Common myeloid progenitor, CD34-positive (primary cell): ENCODE results near the gene UBA3.

Experiments
- CTCF ChIA-PET: fragments of 350-600 bp; sonication (Branson Sonifier 250); formaldehyde crosslinking; loops from one replicate; lab custom pipeline; 2021; ENCODE audit warnings: antibody characterized with exemption; lab: Charles Lee
- POLR2A ChIA-PET: fragments of 350-600 bp; sonication (Branson Sonifier 250); formaldehyde crosslinking; loops from one replicate; lab custom pipeline; 2021; ENCODE audit warnings: antibody characterized with exemption; lab: Charles Lee
- DNase-seq, 3 donors: peaks; one replicate each; pipeline versions ENCODE4 v3.0.0 to v3.0.0-alpha.2; 2013
- H3K27ac ChIP-seq, 2 experiments: 1 replicate in 1 of 2; 2 replicates in 1 of 2; pipeline ENCODE4 v1.7.0; 2013; ENCODE audit warnings: inconsistent platforms in 2 of 2, low read length in 2 of 2, mild to moderate bottlenecking in 2 of 2, low read depth in 1 of 2, moderate library complexity in 1 of 2; ENCODE audit not compliant: severe bottlenecking in 2 of 2, insufficient read depth in 1 of 2, poor library complexity in 1 of 2
- H3K27me3 ChIP-seq, 5 experiments: replicated peaks in 2 of 5; 1 replicate in 3 of 5; 2 replicates in 2 of 5; pipeline versions ENCODE4 v1.6.1 to v1.7.0; 2013; ENCODE audit warnings: low read length in 4 of 5, mild to moderate bottlenecking in 2 of 5, moderate library complexity in 2 of 5, inconsistent platforms in 1 of 5; ENCODE audit not compliant: insufficient read depth in 5 of 5, control insufficient read depth in 4 of 5
- H3K36me3 ChIP-seq, 4 experiments: 1 replicate in 2 of 4; 2 replicates in 2 of 4; pipeline versions ENCODE4 v1.6.1 to v1.7.0; 2013; ENCODE audit warnings: low read length in 3 of 4, control low read depth in 1 of 4, mild to moderate bottlenecking in 1 of 4; ENCODE audit not compliant: control insufficient read depth in 4 of 4, insufficient read depth in 4 of 4
- H3K4me1 ChIP-seq, 4 experiments: 1 replicate in 3 of 4; 2 replicates in 1 of 4; pipeline versions ENCODE4 v1.6.1 to v1.7.1; 2013; ENCODE audit warnings: low read length in 3 of 4, mild to moderate bottlenecking in 3 of 4, control low read depth in 1 of 4, inconsistent platforms in 1 of 4, moderate library complexity in 1 of 4; ENCODE audit not compliant: control insufficient read depth in 4 of 4, insufficient read depth in 4 of 4; ENCODE audit errors: control extremely low read depth in 1 of 4
- H3K4me3 ChIP-seq, 7 experiments: 1 replicate in 4 of 7; 2 replicates in 3 of 7; pipeline versions ENCODE4 v1.5.1 to v1.7.0; 2013; ENCODE audit warnings: mild to moderate bottlenecking in 7 of 7, low read length in 6 of 7, moderate library complexity in 6 of 7, inconsistent platforms in 2 of 7, low read depth in 2 of 7, control low read depth in 1 of 7; ENCODE audit not compliant: insufficient read depth in 4 of 7, control insufficient read depth in 1 of 7; ENCODE audit errors: extremely low read depth in 1 of 7
- H3K9me3 ChIP-seq, 5 experiments: 1 replicate in 4 of 5; 2 replicates in 1 of 5; pipeline versions ENCODE4 v1.6.1 to v1.7.1; 2013; ENCODE audit warnings: low read length in 4 of 5, mild to moderate bottlenecking in 2 of 5, inconsistent platforms in 1 of 5, low read depth in 1 of 5, moderate library complexity in 1 of 5; ENCODE audit not compliant: control insufficient read depth in 4 of 5, insufficient read depth in 2 of 5; ENCODE audit errors: control extremely low read depth in 1 of 5
- WGBS: methylation state at CpG from one replicate; pipeline ENCODE4 v1.1.5; 2013; ENCODE audit not compliant: insufficient coverage; 5-methylcytosine and 5-hydroxymethylcytosine counted together

UBA3 gene

GRCh38 chr3:69115731-69116130, 35.6 kb upstream of the UBA3 start:
- ChIA-PET POLR2A (no interaction called here), CTCF (interaction anchor here (1.0 to 9.5 kb wide), 2 partner anchors 12 to 63 kb away, joined by 3 to 96 read pairs; partner anchors contain the start of gene TMF1)
- H3K4me3 ChIP-seq = no peak overlapping the region
- no peaks in the 10 kb centered on the region for H3K4me1 ChIP-seq
- no peak overlapping the region for H3K27ac ChIP-seq
- no peaks in the 10 kb centered on the region for H3K9me3 ChIP-seq
- H3K27me3 ChIP-seq = no peaks in the 10 kb centered on the region
- no CpG with 5 or more reads among the region's 2 CpGs for WGBS
- DNase-seq = no peak
- H3K36me3 ChIP-seq = no peaks in the 10 kb centered on the region

DNA sequence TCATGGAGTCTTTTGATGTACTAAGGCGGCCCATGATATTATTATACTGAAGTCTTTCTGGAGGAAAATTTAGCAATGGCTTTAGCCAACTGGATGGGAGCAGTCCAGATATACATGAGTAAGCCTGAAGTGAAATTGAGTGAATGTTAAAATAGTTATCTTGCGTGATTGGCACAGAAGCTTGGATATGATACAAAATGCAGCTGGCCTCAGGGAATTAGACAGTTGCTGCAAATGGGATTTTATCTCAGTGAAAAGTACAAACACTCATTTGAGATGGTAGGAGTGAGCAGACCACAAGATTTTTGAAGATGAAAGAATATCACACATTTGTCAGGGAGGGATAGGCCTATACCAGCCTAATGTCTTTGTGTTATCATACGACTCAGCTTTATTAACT, 33.4 kb upstream of the UBA3 start:
- no peak overlapping the region for H3K4me3 ChIP-seq
- ChIA-PET POLR2A (interaction anchor here (0.6 kb wide), 1 partner anchor 26 kb away, joined by 3 read pairs; no protein-coding TSS in a partner anchor), CTCF (interaction anchor here (1.2 to 1.9 kb wide), 5 partner anchors 9 to 193 kb away, joined by 3 to 6 read pairs (median 3); partner anchors contain the start of genes ARL6IP5 and UBA3)
- DNase-seq = no peak
- H3K36me3 ChIP-seq = no peaks in the 10 kb centered on the region
- no peaks in the 10 kb centered on the region for H3K27me3 ChIP-seq
- WGBS = 100% methylated on average over 1 of the region's 3 CpGs
- no peaks in the 10 kb centered on the region for H3K9me3 ChIP-seq
- no peak overlapping the region for H3K27ac ChIP-seq
- H3K4me1 ChIP-seq = peaks cover under 1 to 7% (median 3%) of the 10 kb centered on the region in 4 experiments

- Histone ChIP-seq H3K9me3 (no peaks in the 10 kb centered on the region), H3K27me3 (no peaks in the 10 kb centered on the region), H3K4me1 (peaks cover 3 to 24% (median 9%) of the 10 kb centered on the region in 4 experiments), H3K4me3 (no peak overlapping the region), H3K27ac (no peak overlapping the region), H3K36me3 (no peaks in the 10 kb centered on the region)
- POLR2A ChIA-PET = no interaction called here
- CTCF ChIA-PET = interaction anchor here (0.9 to 14.2 kb wide), 3 partner anchors 9 to 16 kb away, joined by 3 to 96 read pairs (median 8); partner anchors contain the start of gene LMOD3
- no peak for DNase-seq
- 100% methylated on average over 1 of the region's 1 CpG for WGBS
Measured at GRCh38 chr3:69110941-69111546, 30.9 kb upstream of the UBA3 start.

DNA sequence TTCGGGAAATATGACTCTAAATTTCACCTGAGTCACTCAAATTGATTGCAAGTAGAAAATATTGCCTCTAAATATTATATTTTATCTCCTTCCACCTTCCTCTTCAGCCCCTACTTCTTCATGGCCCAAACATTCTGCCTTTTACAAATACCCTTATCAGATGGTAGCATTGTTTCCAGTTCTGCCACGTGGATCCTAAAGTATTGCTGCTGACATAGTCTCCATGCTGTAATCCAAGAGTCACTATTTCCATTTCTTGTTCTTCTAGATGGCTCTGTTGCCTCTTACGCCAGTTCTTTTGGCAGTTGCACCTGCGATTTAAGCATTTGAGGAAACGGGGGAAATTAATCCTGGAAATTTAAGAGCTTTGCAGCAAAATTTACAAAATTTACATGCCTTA, 28.6 kb upstream of the UBA3 start:
- CTCF ChIA-PET = interaction anchor here (1.3 to 14.2 kb wide), 2 partner anchors 11 to 36 kb away, joined by 5 to 96 read pairs; partner anchors contain the start of gene LMOD3
- 0% methylated on average over 1 of the region's 5 CpGs for WGBS
- POLR2A ChIA-PET = interaction anchor here (1.2 kb wide), 1 partner anchor 12 kb away, joined by 3 read pairs; no protein-coding TSS in a partner anchor

DNA sequence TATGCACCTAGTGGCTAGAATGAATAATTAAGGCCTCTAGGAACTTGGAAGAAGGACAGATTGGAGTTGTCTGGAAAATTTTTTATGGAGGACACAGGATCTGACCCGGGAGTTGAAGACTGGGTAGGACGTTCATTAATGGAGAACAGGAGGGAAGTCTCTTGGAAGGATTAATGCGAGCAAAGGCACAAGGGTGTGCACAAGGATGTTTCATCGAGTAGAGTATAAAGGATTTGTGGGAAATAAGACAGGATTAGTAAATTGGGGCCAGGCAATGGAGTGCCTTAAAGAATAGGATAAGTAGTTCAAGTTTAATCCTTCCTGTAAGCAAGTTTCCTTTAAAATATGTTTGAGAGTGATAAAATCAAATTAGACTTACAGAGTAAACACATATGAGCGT, 27.7 kb upstream of the UBA3 start:
- Histone ChIP-seq H3K27ac (no peak overlapping the region), H3K9me3 (no peaks in the 10 kb centered on the region), H3K27me3 (no peaks in the 10 kb centered on the region), H3K4me1 (peaks cover 13 to 49% (median 20%) of the 10 kb centered on the region in 4 experiments), H3K4me3 (peak overlapping the region in 1 of 7 experiments; percentile 28), H3K36me3 (peaks cover 10 to 19% (median 15%) of the 10 kb centered on the region in 4 experiments)
- ChIA-PET CTCF (interaction anchor here (3.4 to 14.2 kb wide), 2 partner anchors 12 to 13 kb away, joined by 14 to 96 read pairs; partner anchors contain the start of gene LMOD3), POLR2A (interaction anchor here (1.0 kb wide), 1 partner anchor 25 kb away, joined by 3 read pairs; no protein-coding TSS in a partner anchor)
- 74% methylated on average over 4 of the region's 5 CpGs for WGBS
- DNase-seq = no peak

More for the DNA sequence above, 28.6 kb upstream of the UBA3 start:
- no peaks in the 10 kb centered on the region for H3K9me3 ChIP-seq
- H3K27me3 ChIP-seq = no peaks in the 10 kb centered on the region
- H3K4me3 ChIP-seq = peak overlapping the region in 1 of 7 experiments; percentile 26
- H3K4me1 ChIP-seq = peaks cover 13 to 46% (median 20%) of the 10 kb centered on the region in 4 experiments
- peak in 2 of 3 donors; percentile 45 to 78 for DNase-seq
- H3K27ac ChIP-seq = peak overlapping the region; percentile 28 to 55
- H3K36me3 ChIP-seq = peaks cover 3 to 11% (median 8%) of the 10 kb centered on the region in 4 experiments

GRCh38 chr3:69105320-69105719, 25.2 kb upstream of the UBA3 start:
- Histone ChIP-seq H3K27me3 (no peaks in the 10 kb centered on the region), H3K9me3 (no peaks in the 10 kb centered on the region), H3K4me3 (peak overlapping the region in 2 of 7 experiments; percentile 19 to 45), H3K4me1 (peaks cover 13 to 49% (median 20%) of the 10 kb centered on the region in 4 experiments), H3K36me3 (peaks cover 16 to 35% (median 28%) of the 10 kb centered on the region in 4 experiments), H3K27ac (peak overlapping the region in 1 of 2 experiments; percentile 62)
- WGBS = 0% methylated on average over 1 of the region's 3 CpGs
- POLR2A ChIA-PET = no interaction called here
- peak in 2 of 3 donors; percentile 41 to 56 for DNase-seq
- CTCF ChIA-PET = interaction anchor here (1.3 to 14.2 kb wide), 5 partner anchors 9 to 48 kb away, joined by 3 to 96 read pairs (median 6); partner anchors contain the start of gene LMOD3
